ENCODE measurements around the gene IPMK.
A peak's percentile ranks its signal among the peaks of the same experiment; 100 is the strongest.

Gene IPMK

GRCh38 chr10:58219875-58220274 is 47.8 kb downstream of the IPMK start:
- Mint-ChIP-seq H3K27me3 (no peaks in the 10 kb centered on the region), H3K4me1 (ENCODE audit: low read depth) (peaks cover 6% of the 10 kb centered on the region), H3K4me3 (no peak overlapping the region), H3K36me3 (ENCODE audit: low read depth) (peaks cover 40% of the 10 kb centered on the region), H3K9me3 (no peaks in the 10 kb centered on the region), H3K27ac (no peak overlapping the region)
- no peak for DNase-seq

GRCh38 chr10:58217612-58218011 is 50.1 kb downstream of the IPMK start:
- Mint-ChIP-seq H3K4me1 (ENCODE audit: low read depth) (peaks cover 17% of the 10 kb centered on the region), H3K27me3 (no peaks in the 10 kb centered on the region), H3K36me3 (ENCODE audit: low read depth) (peaks cover 43% of the 10 kb centered on the region), H3K27ac (no peak overlapping the region), H3K4me3 (no peak overlapping the region), H3K9me3 (no peaks in the 10 kb centered on the region)
- DNase-seq: no peak

- H3K27ac Mint-ChIP-seq: peak overlapping the region; percentile 77
- H3K36me3 Mint-ChIP-seq (ENCODE audit: low read depth): peaks cover 71% of the 10 kb centered on the region
- no peak overlapping the region for H3K4me3 Mint-ChIP-seq
- DNase-seq: no peak
- no peaks in the 10 kb centered on the region for H3K27me3 Mint-ChIP-seq
- H3K4me1 Mint-ChIP-seq (ENCODE audit: low read depth): peaks cover 21% of the 10 kb centered on the region
- no peaks in the 10 kb centered on the region for H3K9me3 Mint-ChIP-seq
These were observed 55.1 kb downstream of the IPMK start for GRCh38 chr10:58212622-58213021.

- no peak overlapping the region for H3K27ac Mint-ChIP-seq
- H3K36me3 Mint-ChIP-seq (ENCODE audit: low read depth): peaks cover 66% of the 10 kb centered on the region
- H3K4me1 Mint-ChIP-seq (ENCODE audit: low read depth): peaks cover 20% of the 10 kb centered on the region
- H3K9me3 Mint-ChIP-seq: no peaks in the 10 kb centered on the region
- H3K27me3 Mint-ChIP-seq: no peaks in the 10 kb centered on the region
- DNase-seq: no peak
- H3K4me3 Mint-ChIP-seq: no peak overlapping the region
These were observed 57.5 kb downstream of the IPMK start for GRCh38 chr10:58210160-58210559.

DNA sequence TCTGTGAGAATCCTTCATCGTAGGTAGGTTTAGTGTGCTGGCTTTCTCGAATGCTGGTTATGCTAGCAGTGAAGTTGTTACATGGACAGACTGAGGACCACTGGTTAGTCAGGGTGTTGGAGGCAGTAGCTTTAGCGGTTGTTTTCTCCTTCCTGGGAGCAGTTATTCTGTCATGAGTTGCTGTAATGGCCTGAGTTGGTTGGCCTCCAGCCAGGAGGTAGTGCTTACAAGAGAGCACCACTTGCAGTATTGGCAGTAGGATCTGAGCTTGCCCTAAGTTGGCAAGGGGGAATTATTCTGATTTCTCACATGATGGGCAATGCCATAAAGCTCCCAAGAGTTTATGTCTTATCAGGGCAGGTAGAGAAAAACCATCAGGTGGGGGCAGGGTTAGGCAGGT is 58.0 kb downstream of the IPMK start:
- H3K27ac Mint-ChIP-seq: no peak overlapping the region
- no peak overlapping the region for H3K4me3 Mint-ChIP-seq
- peaks cover 65% of the 10 kb centered on the region for H3K36me3 Mint-ChIP-seq (ENCODE audit: low read depth)
- no peak for DNase-seq
- no peaks in the 10 kb centered on the region for H3K27me3 Mint-ChIP-seq
- H3K4me1 Mint-ChIP-seq (ENCODE audit: low read depth): peaks cover 16% of the 10 kb centered on the region
- H3K9me3 Mint-ChIP-seq: no peaks in the 10 kb centered on the region

GRCh38 chr10:58206251-58206650 is 61.4 kb downstream of the IPMK start:
- peaks cover 65% of the 10 kb centered on the region for H3K36me3 Mint-ChIP-seq (ENCODE audit: low read depth)
- DNase-seq: no peak
- H3K27me3 Mint-ChIP-seq: no peaks in the 10 kb centered on the region
- peaks cover 1% of the 10 kb centered on the region for H3K4me1 Mint-ChIP-seq (ENCODE audit: low read depth)
- H3K27ac Mint-ChIP-seq: no peak overlapping the region
- H3K4me3 Mint-ChIP-seq: no peak overlapping the region
- H3K9me3 Mint-ChIP-seq: no peaks in the 10 kb centered on the region

- H3K36me3 Mint-ChIP-seq (ENCODE audit: low read depth): peaks cover 44% of the 10 kb centered on the region
- no peak for DNase-seq
- H3K27me3 Mint-ChIP-seq: no peaks in the 10 kb centered on the region
- no peak overlapping the region for H3K27ac Mint-ChIP-seq
- no peak overlapping the region for H3K4me3 Mint-ChIP-seq
- peaks cover 1% of the 10 kb centered on the region for H3K4me1 Mint-ChIP-seq (ENCODE audit: low read depth)
- no peaks in the 10 kb centered on the region for H3K9me3 Mint-ChIP-seq
These were observed 66.0 kb downstream of the IPMK start for GRCh38 chr10:58201704-58202103.

GRCh38 chr10:58189269-58189668 is 78.4 kb downstream of the IPMK start:
- no peaks in the 10 kb centered on the region for H3K9me3 Mint-ChIP-seq
- H3K27ac Mint-ChIP-seq: no peak overlapping the region
- H3K27me3 Mint-ChIP-seq: peaks cover 16% of the 10 kb centered on the region
- H3K4me3 Mint-ChIP-seq: no peak overlapping the region
- H3K36me3 Mint-ChIP-seq (ENCODE audit: low read depth): peaks cover 3% of the 10 kb centered on the region
- DNase-seq: no peak
- no peaks in the 10 kb centered on the region for H3K4me1 Mint-ChIP-seq (ENCODE audit: low read depth)

- H3K4me3 Mint-ChIP-seq: no peak overlapping the region
- no peak for DNase-seq
- H3K27me3 Mint-ChIP-seq: peaks cover 20% of the 10 kb centered on the region
- no peak overlapping the region for H3K27ac Mint-ChIP-seq
- no peaks in the 10 kb centered on the region for H3K9me3 Mint-ChIP-seq
- H3K36me3 Mint-ChIP-seq (ENCODE audit: low read depth): no peaks in the 10 kb centered on the region
- no peaks in the 10 kb centered on the region for H3K4me1 Mint-ChIP-seq (ENCODE audit: low read depth)
These were observed 83.5 kb downstream of the IPMK start for GRCh38 chr10:58184120-58184670.

DNA sequence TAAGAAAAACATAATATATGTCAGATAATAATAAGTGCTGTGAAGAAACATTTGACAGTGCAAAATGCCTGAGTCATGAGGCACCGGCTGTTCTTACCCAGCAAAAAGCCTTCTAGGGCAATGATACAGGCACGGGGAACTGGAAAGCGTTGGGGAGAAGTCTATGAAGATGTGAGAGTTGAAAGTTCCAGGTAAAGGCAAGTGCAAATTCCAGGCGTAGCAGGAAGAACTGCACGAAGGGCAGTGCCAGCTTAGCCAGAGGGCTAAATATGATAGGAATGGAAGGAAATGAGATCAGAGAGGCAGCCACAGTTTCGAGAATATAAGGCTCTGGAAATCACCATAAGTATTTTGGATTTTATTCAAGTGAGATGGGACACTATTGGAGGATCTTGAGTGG is 87.0 kb downstream of the IPMK start:
- H3K27ac Mint-ChIP-seq: no peak overlapping the region
- no peak overlapping the region for H3K4me3 Mint-ChIP-seq
- peaks cover 6% of the 10 kb centered on the region for H3K27me3 Mint-ChIP-seq
- H3K36me3 Mint-ChIP-seq (ENCODE audit: low read depth): no peaks in the 10 kb centered on the region
- no peak for DNase-seq
- H3K4me1 Mint-ChIP-seq (ENCODE audit: low read depth): no peaks in the 10 kb centered on the region
- H3K9me3 Mint-ChIP-seq: no peaks in the 10 kb centered on the region

DNA sequence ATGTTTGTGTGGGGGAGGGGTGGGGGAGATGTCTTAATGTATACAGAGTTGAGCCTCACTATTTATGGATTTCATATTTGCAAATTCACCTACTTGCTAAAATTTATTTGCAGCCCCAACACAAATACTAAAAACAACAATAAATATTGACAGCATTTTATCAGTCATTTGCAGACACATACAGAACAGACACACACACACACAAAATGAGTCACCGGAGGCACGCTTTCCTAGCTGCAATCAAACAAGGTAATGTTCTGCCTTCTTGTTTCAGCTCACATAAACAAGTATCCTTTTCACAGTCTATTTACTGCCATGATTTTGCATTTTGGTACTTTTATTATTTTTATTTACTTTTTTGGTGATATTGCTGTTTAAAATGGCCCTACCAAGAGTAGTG is 88.5 kb downstream of the IPMK start:
- H3K36me3 Mint-ChIP-seq (ENCODE audit: low read depth): no peaks in the 10 kb centered on the region
- DNase-seq: no peak
- no peaks in the 10 kb centered on the region for H3K4me1 Mint-ChIP-seq (ENCODE audit: low read depth)
- H3K27ac Mint-ChIP-seq: no peak overlapping the region
- no peaks in the 10 kb centered on the region for H3K9me3 Mint-ChIP-seq
- H3K4me3 Mint-ChIP-seq: no peak overlapping the region
- H3K27me3 Mint-ChIP-seq: peaks cover 3% of the 10 kb centered on the region

- Mint-ChIP-seq H3K27me3 (no peaks in the 10 kb centered on the region), H3K4me3 (no peak overlapping the region), H3K4me1 (ENCODE audit: low read depth) (no peaks in the 10 kb centered on the region), H3K9me3 (no peaks in the 10 kb centered on the region), H3K36me3 (ENCODE audit: low read depth) (no peaks in the 10 kb centered on the region), H3K27ac (no peak overlapping the region)
- no peak for DNase-seq
These were observed 88.9 kb downstream of the IPMK start for GRCh38 chr10:58178811-58179210.

DNA sequence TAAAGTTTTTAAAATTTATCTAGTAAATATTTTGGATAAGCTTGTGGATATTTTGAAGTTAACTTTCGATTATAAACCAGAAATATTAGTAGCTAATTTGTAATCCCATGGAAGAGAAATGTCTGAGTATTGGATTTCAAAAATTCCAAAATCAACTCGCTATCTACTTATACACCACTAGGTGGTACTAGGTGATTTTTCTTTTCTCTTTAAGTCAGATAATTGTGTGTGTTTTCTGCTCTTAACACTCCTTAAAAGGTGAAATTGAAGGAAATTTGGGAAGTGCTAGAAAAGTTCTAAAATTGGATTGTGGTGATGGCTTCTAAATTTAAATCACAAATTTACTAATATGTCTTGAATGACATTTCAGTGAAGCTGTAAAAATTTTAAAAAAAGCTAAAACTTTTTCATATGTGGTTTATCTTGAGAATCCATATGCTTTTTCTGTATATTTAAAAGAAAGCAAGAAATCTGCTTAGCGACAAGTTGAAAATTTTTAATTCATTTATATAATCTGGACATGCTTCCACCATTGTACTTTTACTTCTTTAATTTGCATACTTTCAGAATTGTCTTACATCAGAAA is 90.2 kb downstream of the IPMK start:
- no peak overlapping the region for H3K27ac Mint-ChIP-seq
- no peak for DNase-seq
- H3K4me3 Mint-ChIP-seq: no peak overlapping the region
- no peaks in the 10 kb centered on the region for H3K9me3 Mint-ChIP-seq
- H3K4me1 Mint-ChIP-seq (ENCODE audit: low read depth): no peaks in the 10 kb centered on the region
- H3K36me3 Mint-ChIP-seq (ENCODE audit: low read depth): no peaks in the 10 kb centered on the region
- H3K27me3 Mint-ChIP-seq: no peaks in the 10 kb centered on the region

GRCh38 chr10:58175990-58176900 is 91.4 kb downstream of the IPMK start:
- Mint-ChIP-seq H3K4me3 (no peak overlapping the region), H3K36me3 (ENCODE audit: low read depth) (no peaks in the 10 kb centered on the region), H3K4me1 (ENCODE audit: low read depth) (no peaks in the 10 kb centered on the region), H3K27me3 (no peaks in the 10 kb centered on the region), H3K9me3 (no peaks in the 10 kb centered on the region), H3K27ac (no peak overlapping the region)
- DNase-seq: no peak

DNA sequence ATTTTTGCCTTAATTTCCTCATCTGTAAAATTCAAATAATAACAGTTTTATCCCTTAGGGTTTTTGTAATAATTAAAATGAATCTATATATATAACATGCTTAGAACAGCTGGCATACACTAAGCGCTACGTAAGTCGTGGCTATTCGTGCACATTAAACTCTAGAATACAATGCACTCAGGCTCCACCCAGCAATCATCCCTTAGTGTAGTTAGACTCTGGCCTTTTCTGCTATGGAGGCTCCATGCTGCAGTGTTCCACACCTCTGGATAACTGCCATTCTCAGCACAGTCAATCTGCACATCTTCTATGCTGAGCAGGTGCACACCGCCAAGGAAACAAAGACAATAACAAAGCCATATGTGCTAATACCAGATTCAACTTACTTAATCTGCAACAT is 92.9 kb downstream of the IPMK start:
- Mint-ChIP-seq H3K27me3 (no peaks in the 10 kb centered on the region), H3K27ac (no peak overlapping the region), H3K9me3 (no peaks in the 10 kb centered on the region), H3K4me3 (no peak overlapping the region), H3K36me3 (ENCODE audit: low read depth) (no peaks in the 10 kb centered on the region), H3K4me1 (ENCODE audit: low read depth) (no peaks in the 10 kb centered on the region)
- DNase-seq: no peak

All from activated T-cell treated with anti-CD3 and anti-CD28 coated beads, Interleukin-2, amount 50 U/mL, for 24 hours (primary cell).